Stimulated activated naive B cell treated with anti-CD40 and anti-IgM and Interleukin-4, amounts not matched to agents 10 μg/mL and 1 μg/mL and 100 μg/mL, for 72 hours (primary cell): Measurements from ENCODE around the gene STRIP2.
"Not testable (repeated sequence)": the region's sequence is repeated elsewhere in the genome, so short reads cannot be mapped to it uniquely, and the experiment has no call there.

Experiments used
- ATAC-seq, 2 donors: fragments of 150-1000 bp; cut with Tn5 transposase; replicated peaks; 2 replicates each; pipeline ENCODE4 v1.10.0; 2021; ENCODE audit warnings: moderate library complexity in 1 of 2
- DNase-seq: peaks from one replicate; pipeline ENCODE4 v3.0.0; 2021
- H3K27ac Mint-ChIP-seq: one replicate; pipeline ENCODE4 v1.8.0; 2022; ENCODE audit warnings: mild to moderate bottlenecking, mixed read lengths
- H3K27me3 Mint-ChIP-seq, 2 donors: one replicate each; pipeline ENCODE4 v1.8.0; 2022; ENCODE audit warnings: mixed read lengths in 2 of 2
- H3K36me3 Mint-ChIP-seq, 2 donors: one replicate each; pipeline ENCODE4 v1.8.0; 2022; ENCODE audit warnings: mixed read lengths in 2 of 2, mild to moderate bottlenecking in 1 of 2
- H3K4me1 Mint-ChIP-seq, 2 donors: one replicate each; pipeline ENCODE4 v1.8.0; 2022; ENCODE audit warnings: mixed read lengths in 2 of 2, mild to moderate bottlenecking in 1 of 2
- H3K4me3 Mint-ChIP-seq, 2 donors: one replicate each; pipeline ENCODE4 v1.8.0; 2022; ENCODE audit warnings: mild to moderate bottlenecking in 2 of 2, mixed read lengths in 2 of 2, moderate library complexity in 1 of 2
- H3K9me3 Mint-ChIP-seq, 2 donors: one replicate each; pipeline ENCODE4 v1.8.0; 2022; ENCODE audit warnings: mixed read lengths in 2 of 2, mild to moderate bottlenecking in 1 of 2

Gene STRIP2

DNA sequence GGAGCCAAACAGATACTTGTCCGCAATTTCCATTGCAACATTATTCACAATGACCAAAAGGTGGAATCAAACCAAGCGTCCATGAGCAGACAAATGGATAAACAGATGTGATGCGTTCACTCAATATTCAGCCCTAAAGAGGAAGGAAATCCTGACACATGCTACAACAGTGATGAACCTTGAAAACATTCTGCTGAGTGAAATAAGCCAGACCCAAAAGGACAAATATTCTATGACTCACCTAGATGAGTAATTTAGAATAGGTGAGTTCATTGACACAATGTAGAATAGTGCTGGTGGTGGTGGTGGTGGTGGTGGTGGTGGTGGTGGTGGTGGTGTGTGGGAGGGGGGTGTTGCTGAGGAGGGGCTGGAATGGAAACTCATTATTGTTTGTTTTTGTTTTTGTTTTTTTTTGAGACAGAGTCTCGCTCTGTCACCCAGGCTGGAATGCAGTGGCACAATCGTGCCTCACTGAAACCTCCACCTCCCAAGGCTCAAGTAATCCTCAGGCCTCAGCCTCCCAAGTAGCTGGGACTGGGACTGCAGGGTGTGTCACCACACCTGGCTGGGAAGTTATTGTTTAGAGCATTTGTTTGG is 96.7 kb downstream of the STRIP2 start:
- no peak overlapping the region for H3K27ac Mint-ChIP-seq
- no peaks in the 10 kb centered on the region for H3K9me3 Mint-ChIP-seq
- peaks cover 0 to 2% of the 10 kb centered on the region in 2 donors for H3K4me1 Mint-ChIP-seq
- H3K4me3 Mint-ChIP-seq: no peak overlapping the region
- peak; percentile 92 to 97 for ATAC-seq
- peaks cover 14 to 18% of the 10 kb centered on the region in 2 donors for H3K27me3 Mint-ChIP-seq
- DNase-seq: no peak
- H3K36me3 Mint-ChIP-seq: no peaks in the 10 kb centered on the region

GRCh38 chr7:129531721-129532120 is 97.5 kb downstream of the STRIP2 start:
- H3K27ac Mint-ChIP-seq: no peak overlapping the region
- H3K36me3 Mint-ChIP-seq: no peaks in the 10 kb centered on the region

DNA sequence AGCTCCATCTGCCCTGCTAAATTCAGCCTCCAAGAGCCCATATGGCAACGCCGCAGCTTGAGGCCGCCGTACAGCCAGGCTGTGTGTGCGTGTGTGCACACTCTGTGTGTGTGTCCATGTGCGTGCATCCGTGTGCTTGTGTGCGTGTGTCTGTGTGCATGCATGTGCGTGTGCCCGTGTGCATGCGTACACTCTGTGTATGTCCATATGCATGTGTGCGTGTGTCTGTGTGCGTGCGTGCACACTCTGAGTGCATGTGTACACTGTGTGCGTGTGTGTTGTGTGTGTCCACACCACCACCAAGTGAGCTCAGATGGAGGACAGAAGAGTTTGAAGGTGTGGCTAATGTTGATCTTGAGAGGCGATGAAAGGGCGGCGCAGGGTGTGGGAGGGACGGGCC is 98.1 kb downstream of the STRIP2 start:
- Mint-ChIP-seq H3K27ac (no peak overlapping the region), H3K36me3 (no peaks in the 10 kb centered on the region), H3K4me1 (peaks cover 2 to 7% of the 10 kb centered on the region in 2 donors), H3K27me3 (peaks cover 10 to 14% of the 10 kb centered on the region in 2 donors), H3K9me3 (no peaks in the 10 kb centered on the region), H3K4me3 (no peak overlapping the region)
- DNase-seq (no peak), ATAC-seq (no peak)

More at GRCh38 chr7:129531721-129532120, 97.5 kb downstream of the STRIP2 start:
- H3K4me1 Mint-ChIP-seq: peaks cover 2 to 7% of the 10 kb centered on the region in 2 donors
- no peak for DNase-seq
- no peak overlapping the region for H3K4me3 Mint-ChIP-seq
- no peak for ATAC-seq
- H3K27me3 Mint-ChIP-seq: peaks cover 14 to 16% of the 10 kb centered on the region in 2 donors
- no peaks in the 10 kb centered on the region for H3K9me3 Mint-ChIP-seq

GRCh38 chr7:129534558-129535274 is 100.5 kb downstream of the STRIP2 start:
- not testable (repeated sequence) for H3K36me3 Mint-ChIP-seq, ATAC-seq, H3K4me3 Mint-ChIP-seq, DNase-seq, H3K9me3 Mint-ChIP-seq, H3K27ac Mint-ChIP-seq, H3K4me1 Mint-ChIP-seq
- H3K27me3 Mint-ChIP-seq: peaks cover 10 to 14% of the 10 kb centered on the region in 2 donors

DNA sequence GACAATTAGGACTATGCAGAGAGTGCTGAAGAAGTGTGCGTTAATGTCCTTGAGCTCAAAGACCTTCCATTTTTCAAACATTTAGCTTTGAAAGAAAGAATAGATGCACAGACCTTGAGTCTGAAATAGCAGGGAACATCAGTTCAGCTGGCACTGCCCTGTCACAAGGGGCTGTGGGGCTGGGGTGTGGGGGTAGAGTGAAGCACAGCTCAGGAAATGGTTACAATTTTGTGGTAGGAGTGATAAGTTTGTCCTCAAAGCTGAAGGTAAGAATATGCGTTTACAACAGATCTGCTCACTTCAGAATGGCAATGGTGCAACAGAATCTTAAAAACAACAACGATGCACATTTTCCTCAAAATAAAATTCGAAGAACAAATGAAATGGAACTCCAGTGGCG is 101.7 kb downstream of the STRIP2 start:
- H3K4me3 Mint-ChIP-seq: no peak overlapping the region
- H3K4me1 Mint-ChIP-seq: peaks cover 2 to 7% of the 10 kb centered on the region in 2 donors
- peaks cover 12 to 15% of the 10 kb centered on the region in 2 donors for H3K27me3 Mint-ChIP-seq
- ATAC-seq: no peak
- DNase-seq: no peak
- peaks cover 0 to 2% of the 10 kb centered on the region in 2 donors for H3K9me3 Mint-ChIP-seq
- H3K36me3 Mint-ChIP-seq: no peaks in the 10 kb centered on the region
- H3K27ac Mint-ChIP-seq: no peak overlapping the region

- Mint-ChIP-seq H3K27me3 (peaks cover 17 to 20% of the 10 kb centered on the region in 2 donors), H3K27ac (no peak overlapping the region), H3K9me3 (peaks cover 0 to 2% of the 10 kb centered on the region in 2 donors), H3K4me3 (no peak overlapping the region), H3K4me1 (peaks cover 2 to 7% of the 10 kb centered on the region in 2 donors), H3K36me3 (no peaks in the 10 kb centered on the region)
- no peak for DNase-seq
- peak in 1 of 2 donors; percentile 20 for ATAC-seq
These were observed 102.1 kb downstream of the STRIP2 start for GRCh38 chr7:129536323-129536722.
